AG09309 (cell line): ENCODE results near the gene KRT32.

Experiments used
- DNase-seq: peaks from one replicate; pipeline ENCODE4 v3.0.0-alpha.2; 2010; ENCODE audit warnings: low read depth
- H3K4me3 ChIP-seq: 2 replicates; pipeline ENCODE4 v1.5.1; 2011; ENCODE audit warnings: mild to moderate bottlenecking, low read depth, low read length, moderate library complexity; ENCODE audit not compliant: control insufficient read depth
- TF ChIP-seq, protein P1 (sequence below): IDR thresholded peaks from 2 replicates; pipeline ENCODE4 v1.5.1; 2011; ENCODE audit warnings: mild to moderate bottlenecking, low read depth, low read length, inconsistent platforms; ENCODE audit not compliant: insufficient read depth, control insufficient read depth; ENCODE audit errors: missing control alignments

The KRT32 gene

DNA sequence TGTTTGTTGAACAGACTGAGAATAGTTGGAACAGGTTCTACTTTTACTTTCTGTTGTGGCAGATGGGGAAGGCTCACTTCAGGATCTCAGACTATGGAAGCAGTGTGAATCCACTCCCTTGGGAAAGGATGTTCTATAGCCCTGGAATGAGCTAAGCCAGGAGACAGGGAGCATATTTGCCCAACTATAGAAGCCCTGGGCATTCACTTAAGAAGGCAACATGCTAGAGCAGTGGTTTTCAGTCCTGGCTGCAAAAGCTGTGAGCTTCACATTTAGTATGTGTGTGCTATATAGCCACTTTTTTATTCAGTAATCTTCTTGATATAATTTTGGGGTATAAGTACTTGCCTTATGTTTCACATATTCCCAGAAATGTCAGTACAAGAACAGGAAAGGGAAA, 1.2 kb upstream of the KRT32 start:
- TF ChIP-seq, protein P1, sequence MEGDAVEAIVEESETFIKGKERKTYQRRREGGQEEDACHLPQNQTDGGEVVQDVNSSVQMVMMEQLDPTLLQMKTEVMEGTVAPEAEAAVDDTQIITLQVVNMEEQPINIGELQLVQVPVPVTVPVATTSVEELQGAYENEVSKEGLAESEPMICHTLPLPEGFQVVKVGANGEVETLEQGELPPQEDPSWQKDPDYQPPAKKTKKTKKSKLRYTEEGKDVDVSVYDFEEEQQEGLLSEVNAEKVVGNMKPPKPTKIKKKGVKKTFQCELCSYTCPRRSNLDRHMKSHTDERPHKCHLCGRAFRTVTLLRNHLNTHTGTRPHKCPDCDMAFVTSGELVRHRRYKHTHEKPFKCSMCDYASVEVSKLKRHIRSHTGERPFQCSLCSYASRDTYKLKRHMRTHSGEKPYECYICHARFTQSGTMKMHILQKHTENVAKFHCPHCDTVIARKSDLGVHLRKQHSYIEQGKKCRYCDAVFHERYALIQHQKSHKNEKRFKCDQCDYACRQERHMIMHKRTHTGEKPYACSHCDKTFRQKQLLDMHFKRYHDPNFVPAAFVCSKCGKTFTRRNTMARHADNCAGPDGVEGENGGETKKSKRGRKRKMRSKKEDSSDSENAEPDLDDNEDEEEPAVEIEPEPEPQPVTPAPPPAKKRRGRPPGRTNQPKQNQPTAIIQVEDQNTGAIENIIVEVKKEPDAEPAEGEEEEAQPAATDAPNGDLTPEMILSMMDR, result no peak

DNA sequence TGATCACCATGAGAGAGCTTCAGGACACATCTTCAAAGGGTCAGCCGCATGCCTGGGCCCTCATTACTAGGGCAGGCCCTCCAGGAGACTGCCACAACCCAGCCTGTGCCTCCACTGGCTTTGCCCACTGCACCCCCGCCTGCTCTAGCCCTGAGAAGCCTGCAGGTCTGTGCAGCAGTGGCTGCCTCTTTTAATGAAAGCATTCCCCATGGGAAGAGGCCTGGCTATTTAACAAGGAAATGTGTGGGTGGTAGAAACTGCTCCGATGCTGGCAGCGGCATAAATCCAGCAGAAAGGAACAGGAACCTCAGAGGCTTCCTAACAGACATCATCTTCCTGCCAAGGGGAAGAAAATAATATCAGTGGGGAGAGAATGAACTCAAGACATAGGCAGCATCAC, 375 bp upstream of the KRT32 start:
- TF ChIP-seq, protein P1, result no peak
- no peak overlapping the region for H3K4me3 ChIP-seq
- DNase-seq, result no peak

More for the DNA sequence above, 1.2 kb upstream of the KRT32 start:
- DNase-seq, result no peak
- H3K4me3 ChIP-seq, result no peak overlapping the region

DNA sequence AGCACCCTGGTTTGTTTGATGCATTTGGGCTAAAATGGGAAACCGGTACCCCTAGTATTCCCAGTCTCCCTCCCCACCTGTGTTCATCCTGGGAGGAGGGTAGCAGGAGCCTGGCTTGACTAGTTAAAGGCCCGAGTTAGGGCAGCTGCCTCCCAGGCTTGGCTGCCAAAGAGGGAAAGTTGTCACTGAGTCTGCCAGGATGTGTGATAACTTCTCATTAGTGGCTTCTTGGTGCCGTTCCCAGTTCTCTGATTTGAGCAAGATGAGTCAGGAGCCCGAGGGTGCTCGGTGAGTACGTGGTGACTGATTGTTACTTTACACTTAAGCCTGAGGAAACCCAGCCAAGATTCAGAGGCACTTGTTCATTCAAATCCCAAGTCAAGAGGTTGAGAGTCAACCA, 2.5 kb downstream of the KRT32 start:
- peak; percentile 89 for DNase-seq
- TF ChIP-seq, protein P1, result no peak
- H3K4me3 ChIP-seq, result no peak overlapping the region

GRCh38 chr17:41464173-41464572, 3.0 kb downstream of the KRT32 start:
- DNase-seq, result no peak
- TF ChIP-seq, protein P1, result no peak
- no peak overlapping the region for H3K4me3 ChIP-seq

GRCh38 chr17:41463746-41464145, 3.4 kb downstream of the KRT32 start:
- no peak overlapping the region for H3K4me3 ChIP-seq
- no peak for DNase-seq
- TF ChIP-seq, protein P1, result no peak

- no peak overlapping the region for H3K4me3 ChIP-seq
- TF ChIP-seq, protein P1, result no peak
- DNase-seq, result no peak
Measured at GRCh38 chr17:41462705-41463104, 4.5 kb downstream of the KRT32 start.

DNA sequence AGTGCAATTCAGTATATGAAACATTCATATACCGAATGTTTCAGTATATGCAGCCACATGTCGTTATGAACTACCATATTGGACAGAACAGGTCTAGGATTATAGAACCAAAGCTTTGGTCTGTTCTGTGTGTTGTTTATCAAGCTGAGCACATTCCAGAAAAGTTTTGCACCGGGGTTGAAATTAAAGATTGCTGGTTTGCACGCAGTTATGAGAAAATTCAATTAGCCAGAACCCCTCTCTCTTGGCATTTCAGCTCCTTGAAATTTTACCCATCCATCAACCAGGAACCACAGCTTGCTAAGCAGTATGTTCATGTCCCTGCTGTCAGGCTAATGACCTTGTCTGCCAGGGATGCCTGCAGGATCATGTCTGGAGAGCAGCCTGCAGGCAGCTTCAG, 9.5 kb downstream of the KRT32 start:
- no peak for DNase-seq
- TF ChIP-seq, protein P1, result no peak
- no peak overlapping the region for H3K4me3 ChIP-seq
